ENCODE measurements around the gene LPCAT3.

- TF ChIP-seq SUZ12 (IDR thresholded peaks at IDR 0.05) (no peak), L3MBTL2 (conservative IDR thresholded peaks at IDR 0.05) (no peak), BHLHE40 (IDR thresholded peaks at IDR 0.05; ENCODE audit: borderline replicate concordance) (no peak), TARDBP (IDR thresholded peaks at IDR 0.05) (no peak), NFRKB (IDR thresholded peaks at IDR 0.05) (no peak), SP1 (IDR thresholded peaks at IDR 0.05) (no peak), ZNF384 (IDR thresholded peaks at IDR 0.05) (no peak), ELF4 (IDR thresholded peaks at IDR 0.05) (no peak), FOXA1 (IDR thresholded peaks at IDR 0.05) (no peak), PKNOX1 (IDR thresholded peaks at IDR 0.05) (no peak), LEF1 (IDR thresholded peaks at IDR 0.05; ENCODE audit: borderline replicate concordance) (no peak), CTBP1 (IDR thresholded peaks at IDR 0.05; ENCODE audit: borderline replicate concordance) (no peak), HDGF (IDR thresholded peaks at IDR 0.05; ENCODE audit: borderline replicate concordance) (no peak)
Observed at GRCh38 chr12:6978188-6978587, 40.1 kb downstream of the LPCAT3 start.
